Smooth muscle cell (in vitro differentiated cells): ENCODE data around the gene GRID2. TPM values are rescaled to one million over a fixed set of nuclear protein-coding genes. Genes with fewer than 3 reads are reported as not detected.

ENCODE experiments used
- DNase-seq: peaks from one replicate; lab custom pipeline; 2025; ENCODE audit not compliant: unreplicated experiment; lab: John Stamatoyannopoulos, UW
- H2AFZ ChIP-seq: fragments of 200-600 bp; sonication (generic); 2 replicates; pipeline ENCODE4 v1.6.0; 2016; ENCODE audit warnings: antibody characterized with exemption, low read depth, mild to moderate bottlenecking
- H3F3A ChIP-seq: fragments of 200-600 bp; sonication (generic); 2 replicates; pipeline ENCODE4 v1.6.0; 2017; ENCODE audit warnings: antibody characterized with exemption, low read depth
- H3K27ac ChIP-seq: fragments of 200-600 bp; sonication (generic); 2 replicates; pipeline ENCODE4 v1.5.1; 2016; ENCODE audit warnings: low read depth, mild to moderate bottlenecking
- H3K27me3 ChIP-seq: fragments of 200-600 bp; sonication (generic); 2 replicates; pipeline ENCODE4 v1.6.1; 2016; ENCODE audit warnings: low read depth, mild to moderate bottlenecking
- H3K36me3 ChIP-seq: fragments of 200-600 bp; sonication (generic); 2 replicates; pipeline ENCODE4 v1.5.1; 2016; ENCODE audit warnings: low read depth
- H3K4me1 ChIP-seq: fragments of 200-600 bp; sonication (generic); 2 replicates; pipeline ENCODE4 v1.5.1; 2016; ENCODE audit warnings: low read depth
- H3K4me2 ChIP-seq: fragments of 200-600 bp; sonication (generic); 2 replicates; pipeline ENCODE4 v1.6.0; 2016; ENCODE audit warnings: mild to moderate bottlenecking
- H3K4me3 ChIP-seq: fragments of 200-600 bp; sonication (generic); 2 replicates; pipeline ENCODE4 v1.5.1; 2016; ENCODE audit warnings: mild to moderate bottlenecking
- H3K79me2 ChIP-seq: fragments of 200-600 bp; sonication (generic); 2 replicates; pipeline ENCODE4 v1.6.0; 2016; ENCODE audit warnings: low read depth, mild to moderate bottlenecking
- H3K9ac ChIP-seq: fragments of 200-600 bp; sonication (generic); 2 replicates; pipeline ENCODE4 v1.6.0; 2016; ENCODE audit warnings: low read depth
- H3K9me3 ChIP-seq: fragments of 200-600 bp; sonication (generic); replicated peaks from 2 replicates; pipeline ENCODE4 v1.5.1; 2016; ENCODE audit warnings: low read depth
- H4K20me1 ChIP-seq: fragments of 200-600 bp; sonication (generic); 2 replicates; pipeline ENCODE4 v1.6.0; 2016; ENCODE audit warnings: low read depth
- WGBS: methylation state at CpG from one replicate; pipeline ENCODE4 v1.1.7; 2016; ENCODE audit warnings: low lambda C conversion rate; 5-methylcytosine and 5-hydroxymethylcytosine counted together
- polyA plus RNA-seq: library from polyadenylated mRNA; unstranded; fragments of >200 nt; fragmentation: Nextera tagmentation; extraction: Ambion mirVana; gene quantifications from 2 replicates; pipeline ENCODE4 v1.2.1, GENCODE V29; 2016
- total RNA-seq: library from RNA; depleted of rRNA; stranded (reverse); fragments of >200 nt; gene quantifications from 2 replicates; pipeline ENCODE4 v1.2.3, GENCODE V29; 2014
- TF ChIP-seq, protein P1 (sequence below): fragments of 200-600 bp; sonication (generic); IDR thresholded peaks from 2 replicates; pipeline ENCODE4 v1.5.1; 2017; ENCODE audit warnings: borderline replicate concordance, mild to moderate bottlenecking, antibody characterized with exemption; ENCODE audit not compliant: insufficient read depth, poor library complexity, severe bottlenecking

Gene GRID2
- total and polyA plus RNA-seq, 2 experiments from 2014 or later, result 1.2 TPM; not detected in 1

DNA sequence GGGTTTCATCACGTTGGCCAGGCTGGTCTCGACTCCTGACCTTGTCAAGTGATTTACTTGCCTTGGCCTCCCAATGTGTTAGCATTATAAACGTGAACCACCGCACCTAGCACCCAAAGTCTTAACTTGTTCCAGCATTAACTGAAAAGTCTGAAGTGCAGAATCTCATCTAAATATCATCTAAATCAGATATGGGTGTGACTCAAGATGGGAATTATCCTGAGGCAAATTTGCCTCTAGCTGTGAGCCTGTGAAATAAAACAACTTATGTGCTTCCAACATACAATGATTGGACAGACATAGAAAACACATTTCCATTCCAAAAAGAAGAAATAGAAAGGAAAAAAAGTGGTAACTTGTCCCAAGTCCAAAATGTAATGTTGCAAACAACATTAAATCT lies 883.7 kb downstream of the GRID2 start:
- no peaks in the 10 kb centered on the region for H4K20me1 ChIP-seq
- H3K4me1 ChIP-seq, result no peaks in the 10 kb centered on the region
- H2AFZ ChIP-seq, result no peak overlapping the region
- H3K4me3 ChIP-seq, result no peak overlapping the region
- H3K79me2 ChIP-seq, result no peaks in the 10 kb centered on the region
- no peak for DNase-seq
- no peak overlapping the region for H3K27ac ChIP-seq
- WGBS, result 90% methylated on average over 4 of the region's 4 CpGs
- no peak overlapping the region for H3K4me2 ChIP-seq
- H3K36me3 ChIP-seq, result no peaks in the 10 kb centered on the region
- no peak overlapping the region for H3K9ac ChIP-seq
- TF ChIP-seq, protein P1, sequence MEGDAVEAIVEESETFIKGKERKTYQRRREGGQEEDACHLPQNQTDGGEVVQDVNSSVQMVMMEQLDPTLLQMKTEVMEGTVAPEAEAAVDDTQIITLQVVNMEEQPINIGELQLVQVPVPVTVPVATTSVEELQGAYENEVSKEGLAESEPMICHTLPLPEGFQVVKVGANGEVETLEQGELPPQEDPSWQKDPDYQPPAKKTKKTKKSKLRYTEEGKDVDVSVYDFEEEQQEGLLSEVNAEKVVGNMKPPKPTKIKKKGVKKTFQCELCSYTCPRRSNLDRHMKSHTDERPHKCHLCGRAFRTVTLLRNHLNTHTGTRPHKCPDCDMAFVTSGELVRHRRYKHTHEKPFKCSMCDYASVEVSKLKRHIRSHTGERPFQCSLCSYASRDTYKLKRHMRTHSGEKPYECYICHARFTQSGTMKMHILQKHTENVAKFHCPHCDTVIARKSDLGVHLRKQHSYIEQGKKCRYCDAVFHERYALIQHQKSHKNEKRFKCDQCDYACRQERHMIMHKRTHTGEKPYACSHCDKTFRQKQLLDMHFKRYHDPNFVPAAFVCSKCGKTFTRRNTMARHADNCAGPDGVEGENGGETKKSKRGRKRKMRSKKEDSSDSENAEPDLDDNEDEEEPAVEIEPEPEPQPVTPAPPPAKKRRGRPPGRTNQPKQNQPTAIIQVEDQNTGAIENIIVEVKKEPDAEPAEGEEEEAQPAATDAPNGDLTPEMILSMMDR, result no peak
- H3K9me3 ChIP-seq, result no peaks in the 10 kb centered on the region
- no peaks in the 10 kb centered on the region for H3F3A ChIP-seq
- H3K27me3 ChIP-seq, result no peaks in the 10 kb centered on the region

DNA sequence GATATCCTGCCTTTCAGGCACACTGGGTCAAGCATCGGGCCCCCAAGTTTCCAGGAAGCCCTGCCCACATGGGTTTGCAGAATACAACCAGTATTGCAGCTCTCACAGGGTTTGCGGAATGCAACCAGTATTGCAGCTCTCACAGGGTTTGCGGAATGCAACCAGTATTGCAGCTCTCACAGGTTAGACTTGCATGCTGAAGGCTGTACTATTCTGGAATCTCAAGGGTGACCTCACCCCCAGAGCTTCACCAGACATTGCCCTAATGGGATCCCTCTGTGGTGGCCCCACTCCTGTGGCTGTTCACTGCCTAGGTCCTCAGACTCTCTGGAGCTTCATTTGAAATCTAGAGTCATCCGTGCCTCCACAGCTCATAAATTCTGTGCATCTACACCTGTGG lies 884.1 kb downstream of the GRID2 start:
- 93% methylated on average over 4 of the region's 4 CpGs for WGBS
- H3K4me1 ChIP-seq, result no peaks in the 10 kb centered on the region

GRCh38 chr4:93199492-93199891 lies 895.7 kb downstream of the GRID2 start:
- WGBS, result 38% methylated on average over 2 of the region's 2 CpGs
- no peaks in the 10 kb centered on the region for H4K20me1 ChIP-seq
- no peak for DNase-seq
- no peaks in the 10 kb centered on the region for H3K27me3 ChIP-seq
- no peaks in the 10 kb centered on the region for H3K4me1 ChIP-seq
- no peak overlapping the region for H2AFZ ChIP-seq
- no peaks in the 10 kb centered on the region for H3K9me3 ChIP-seq
- no peak overlapping the region for H3K27ac ChIP-seq
- TF ChIP-seq, protein P1, result peak; percentile 47
- no peaks in the 10 kb centered on the region for H3K36me3 ChIP-seq
- no peak overlapping the region for H3K9ac ChIP-seq
- no peaks in the 10 kb centered on the region for H3K79me2 ChIP-seq
- H3K4me2 ChIP-seq, result no peak overlapping the region
- H3K4me3 ChIP-seq, result no peak overlapping the region
- H3F3A ChIP-seq, result no peaks in the 10 kb centered on the region

More for the DNA sequence above, 884.1 kb downstream of the GRID2 start:
- no peaks in the 10 kb centered on the region for H4K20me1 ChIP-seq
- H3K27me3 ChIP-seq, result no peaks in the 10 kb centered on the region
- H3K4me2 ChIP-seq, result no peak overlapping the region
- H3K9ac ChIP-seq, result no peak overlapping the region
- no peaks in the 10 kb centered on the region for H3K36me3 ChIP-seq
- no peak for DNase-seq
- no peaks in the 10 kb centered on the region for H3K9me3 ChIP-seq
- H3K27ac ChIP-seq, result no peak overlapping the region
- H3F3A ChIP-seq, result no peaks in the 10 kb centered on the region
- no peaks in the 10 kb centered on the region for H3K79me2 ChIP-seq
- H2AFZ ChIP-seq, result no peak overlapping the region
- H3K4me3 ChIP-seq, result no peak overlapping the region
- TF ChIP-seq, protein P1, result no peak

- H2AFZ ChIP-seq, result no peak overlapping the region
- WGBS, result 84% methylated on average over 4 of the region's 4 CpGs
- H4K20me1 ChIP-seq, result no peaks in the 10 kb centered on the region
- H3F3A ChIP-seq, result no peaks in the 10 kb centered on the region
- H3K27me3 ChIP-seq, result no peaks in the 10 kb centered on the region
- TF ChIP-seq, protein P1, result no peak
- H3K27ac ChIP-seq, result no peak overlapping the region
- no peaks in the 10 kb centered on the region for H3K4me1 ChIP-seq
- H3K79me2 ChIP-seq, result no peaks in the 10 kb centered on the region
- no peak for DNase-seq
- no peak overlapping the region for H3K4me3 ChIP-seq
- no peak overlapping the region for H3K9ac ChIP-seq
- no peaks in the 10 kb centered on the region for H3K36me3 ChIP-seq
- no peaks in the 10 kb centered on the region for H3K9me3 ChIP-seq
- no peak overlapping the region for H3K4me2 ChIP-seq
Measured at GRCh38 chr4:93201471-93202096, 897.8 kb downstream of the GRID2 start.
